Mammary epithelial cell (primary cell): ENCODE results near the gene ARHGEF28.

Source experiments
- EZH2 ChIP-seq: IDR thresholded peaks from 2 replicates; pipeline ENCODE4 v1.6.1; 2012; ENCODE audit warnings: low read length, inconsistent platforms, borderline replicate concordance
- TF ChIP-seq, protein P1 (sequence below), 2 donors: IDR thresholded peaks in 1 of 2; conservative IDR thresholded peaks in 1 of 2; 2 replicates each; pipeline ENCODE4 v1.5.1; 2011 to 2012; ENCODE audit warnings: inconsistent platforms in 2 of 2, low read length in 2 of 2, mild to moderate bottlenecking in 2 of 2, control low read depth in 1 of 2, low read depth in 1 of 2; ENCODE audit not compliant: insufficient read depth in 1 of 2; ENCODE audit errors: extremely low read depth in 1 of 2

GRCh38 chr5:73844165-73844564 lies 218.2 kb downstream of the ARHGEF28 start:
- no peak for TF ChIP-seq EZH2
- TF ChIP-seq, protein P1, sequence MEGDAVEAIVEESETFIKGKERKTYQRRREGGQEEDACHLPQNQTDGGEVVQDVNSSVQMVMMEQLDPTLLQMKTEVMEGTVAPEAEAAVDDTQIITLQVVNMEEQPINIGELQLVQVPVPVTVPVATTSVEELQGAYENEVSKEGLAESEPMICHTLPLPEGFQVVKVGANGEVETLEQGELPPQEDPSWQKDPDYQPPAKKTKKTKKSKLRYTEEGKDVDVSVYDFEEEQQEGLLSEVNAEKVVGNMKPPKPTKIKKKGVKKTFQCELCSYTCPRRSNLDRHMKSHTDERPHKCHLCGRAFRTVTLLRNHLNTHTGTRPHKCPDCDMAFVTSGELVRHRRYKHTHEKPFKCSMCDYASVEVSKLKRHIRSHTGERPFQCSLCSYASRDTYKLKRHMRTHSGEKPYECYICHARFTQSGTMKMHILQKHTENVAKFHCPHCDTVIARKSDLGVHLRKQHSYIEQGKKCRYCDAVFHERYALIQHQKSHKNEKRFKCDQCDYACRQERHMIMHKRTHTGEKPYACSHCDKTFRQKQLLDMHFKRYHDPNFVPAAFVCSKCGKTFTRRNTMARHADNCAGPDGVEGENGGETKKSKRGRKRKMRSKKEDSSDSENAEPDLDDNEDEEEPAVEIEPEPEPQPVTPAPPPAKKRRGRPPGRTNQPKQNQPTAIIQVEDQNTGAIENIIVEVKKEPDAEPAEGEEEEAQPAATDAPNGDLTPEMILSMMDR (conservative IDR thresholded peaks at IDR 0.05 in 1 of 2, IDR thresholded peaks at IDR 0.05 in 1 of 2; ENCODE audit: extremely low read depth in 1 of 2, insufficient read depth in 1 of 2, low read depth in 1 of 2, low read length in 2 of 2): no peak
